NT2/D1 (cell line): ENCODE results near the gene ADGB.

Source experiments
- YY1 ChIP-seq: IDR thresholded peaks from 2 replicates; pipeline ENCODE4 v1.6.1; 2011; ENCODE audit not compliant: insufficient read length, insufficient read depth
- ZNF274 ChIP-seq: IDR thresholded peaks from 2 replicates; pipeline ENCODE4 v1.6.1; 2011; ENCODE audit warnings: mild to moderate bottlenecking, low read depth, low read length

DNA sequence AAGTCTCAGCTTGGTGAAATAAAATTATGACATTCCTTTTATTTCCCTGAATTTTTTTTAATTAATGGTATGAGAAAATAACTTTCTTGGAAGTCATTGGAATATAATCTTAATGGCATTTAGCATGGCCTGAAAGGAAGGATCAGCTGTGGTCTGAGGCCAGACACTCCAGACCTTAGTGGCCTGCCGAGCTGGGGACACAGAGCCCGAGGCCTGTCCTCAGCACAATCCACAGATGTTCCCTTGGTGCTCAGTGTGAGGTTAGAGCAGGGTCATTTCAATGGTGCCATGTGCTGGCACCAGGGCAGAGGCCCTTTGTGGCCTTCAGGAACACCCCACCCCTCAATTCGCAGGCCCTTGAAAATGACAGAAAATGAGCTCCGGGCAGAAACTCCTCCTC is 120.6 kb downstream of the ADGB start:
- no peak for TF ChIP-seq YY1
- TF ChIP-seq ZNF274: no peak
